ENCODE measurements around the gene FYN.

GRCh38 chr6:111711984-111712752 lies 161.1 kb downstream of the FYN start:
- TF ChIP-seq EZH2 (IDR thresholded peaks at IDR 0.05) (no peak), POLR2AphosphoS5 (IDR thresholded peaks at IDR 0.05; ENCODE audit: borderline replicate concordance, low read depth, low read length) (no peak), FOXP2 (optimal IDR thresholded peaks at IDR 0.05; ENCODE audit: control extremely low read depth, extremely low read length, insufficient read depth) (no peak)
